HG03575 (cell line): ENCODE measurements around the gene ESPN.
"Not testable (repeated sequence)": the region's sequence is repeated elsewhere in the genome, so short reads cannot be mapped to it uniquely, and the experiment has no call there.

Experiments used
- ATAC-seq: cut with Tn5 transposase; IDR thresholded peaks from one replicate; pipeline ENCODE4 v1.9.1; 2021; ENCODE audit not compliant: unreplicated experiment, insufficient number of reproducible peaks, low FRiP score; ENCODE audit errors: extremely low read depth

Gene ESPN

DNA sequence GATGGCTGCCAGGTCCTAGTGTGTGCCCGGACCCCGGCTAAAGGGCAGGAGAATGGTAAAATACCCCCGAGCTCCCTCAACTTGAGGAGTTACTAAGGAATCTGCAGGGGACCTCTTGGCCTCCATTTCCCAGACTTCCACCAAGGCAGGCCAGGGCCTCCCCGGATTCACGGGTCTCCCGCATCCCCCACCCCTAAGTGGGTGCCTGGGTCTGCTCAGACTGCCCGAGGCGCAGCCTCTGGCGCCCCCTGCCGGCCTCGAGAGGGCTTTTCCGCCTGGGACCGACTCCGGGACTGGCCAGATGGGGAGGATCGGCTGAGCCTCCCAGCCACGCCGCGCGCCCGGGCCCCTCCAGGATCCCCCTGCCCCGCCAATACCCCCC is 65.2 kb downstream of the ESPN start:
- ATAC-seq: no peak

DNA sequence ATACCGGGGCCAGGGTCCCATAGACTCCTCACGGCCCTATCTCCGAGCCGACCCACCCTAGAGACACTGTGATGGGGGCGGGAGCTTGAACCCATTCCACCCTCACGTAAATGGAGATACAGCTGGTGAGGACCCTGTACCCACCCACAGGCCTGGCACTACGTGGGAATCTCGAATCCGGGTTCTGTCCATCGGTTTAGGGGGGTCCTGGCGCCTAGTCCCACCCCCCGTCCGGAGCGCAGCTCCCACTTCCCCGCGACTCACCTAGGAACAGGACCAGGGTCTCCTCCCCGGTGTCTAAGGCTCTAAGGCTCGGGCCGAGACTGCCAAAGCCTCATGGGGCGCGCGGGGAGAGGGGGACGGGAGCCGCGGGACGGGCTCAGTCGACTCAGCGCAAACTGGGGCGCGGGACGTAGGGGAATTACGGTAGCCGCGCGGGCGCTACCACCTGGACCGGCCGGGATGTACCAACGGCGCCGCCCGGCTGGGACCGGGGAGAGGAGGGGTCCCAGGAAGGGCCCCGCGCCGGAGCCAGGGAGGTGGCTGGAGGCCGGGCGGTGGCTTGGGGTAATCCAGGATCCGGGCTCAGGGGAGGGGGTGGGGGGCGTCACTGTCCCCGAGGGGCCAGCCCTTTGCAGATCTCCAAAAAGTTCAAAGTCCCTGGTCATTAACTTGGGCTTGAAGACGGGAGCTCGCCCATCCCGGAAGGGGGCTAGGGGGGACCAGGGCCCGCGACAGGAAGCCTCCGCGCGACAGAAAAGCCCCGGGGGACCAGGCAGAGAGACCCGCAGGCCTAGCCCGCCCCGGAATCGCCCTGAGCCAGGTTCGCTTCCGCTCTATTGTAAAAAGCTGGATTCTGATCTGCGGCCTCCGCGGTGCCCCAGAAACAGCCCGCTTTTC is 65.9 kb downstream of the ESPN start:
- no peak for ATAC-seq

GRCh38 chr1:6491081-6491449 is 66.5 kb downstream of the ESPN start:
- ATAC-seq: no peak

DNA sequence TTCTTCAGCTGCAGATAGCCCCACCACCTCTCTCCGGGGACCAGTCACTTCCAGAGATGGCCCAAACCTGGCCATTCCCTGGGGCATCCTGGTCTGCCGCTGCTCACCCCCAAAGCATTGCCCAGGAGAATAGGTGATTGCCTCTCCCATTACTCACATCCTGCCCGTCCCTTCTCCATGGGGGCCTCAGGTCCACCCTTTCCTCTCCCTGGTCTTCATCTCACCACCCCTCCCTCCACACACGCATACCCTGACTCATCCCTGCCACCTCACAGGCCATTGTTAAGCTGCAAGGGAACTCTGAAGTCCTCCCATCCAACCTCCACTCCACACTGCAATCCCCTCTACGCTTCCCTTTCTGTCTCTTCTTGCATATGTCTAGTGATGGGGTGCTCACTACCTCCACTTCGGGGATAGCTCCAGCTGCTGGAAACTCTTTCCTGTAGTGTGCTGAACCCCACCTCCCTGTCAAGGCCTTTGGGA is 66.9 kb downstream of the ESPN start, which contains the start of gene PLEKHG5:
TSS of gene PLEKHG5 (minus strand) at position 188 of the 483 bp plus-strand sequence. CDS start 14,096 bp downstream, outside the sequence.
- no peak for ATAC-seq

DNA sequence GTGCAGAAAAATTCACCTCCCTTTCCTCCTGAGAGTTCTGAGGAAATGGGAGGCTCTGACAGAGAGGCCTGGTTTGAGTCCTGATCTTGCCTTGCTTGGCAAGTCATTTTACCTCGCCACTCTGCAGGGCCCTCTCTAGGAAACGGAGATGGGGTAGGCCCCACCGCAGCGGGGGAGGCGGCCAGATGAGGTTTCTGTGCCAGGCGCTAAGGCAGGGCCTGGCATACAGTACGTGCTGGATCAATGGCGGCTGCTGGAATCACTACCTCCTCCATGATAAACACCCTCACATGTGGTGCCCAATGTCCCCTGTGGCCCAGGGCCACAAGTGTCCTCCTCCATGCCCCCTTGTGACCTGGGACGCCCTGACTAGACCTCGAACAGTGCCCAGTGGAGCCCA is 67.4 kb downstream of the ESPN start:
- no peak for ATAC-seq

- ATAC-seq: not testable (repeated sequence)
Observed at GRCh38 chr1:6493834-6494223, 69.3 kb downstream of the ESPN start.

DNA sequence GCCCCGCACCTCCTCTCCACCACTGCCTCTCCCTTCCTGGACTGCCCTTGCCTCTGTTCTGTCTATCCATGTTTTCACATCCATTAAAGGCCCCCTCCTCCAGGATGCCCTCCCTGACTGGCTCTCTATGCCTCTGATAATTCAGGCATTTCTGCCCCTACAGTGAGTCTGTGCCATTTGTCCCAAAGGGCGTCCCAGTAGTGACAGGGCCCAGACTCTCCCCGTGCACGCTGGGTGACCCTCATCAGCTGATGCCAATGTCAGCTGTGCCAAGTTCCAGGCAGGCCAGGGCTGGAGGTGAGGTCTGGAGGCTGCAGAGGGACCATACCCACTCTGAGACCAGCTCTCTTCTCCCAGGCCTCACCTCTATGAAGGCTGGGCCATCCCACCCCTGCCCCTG is 70.1 kb downstream of the ESPN start:
- ATAC-seq: no peak

- no peak for ATAC-seq
Observed at GRCh38 chr1:6495041-6495441, 70.5 kb downstream of the ESPN start.

- no peak for ATAC-seq
Observed at GRCh38 chr1:6495540-6496364, 71.2 kb downstream of the ESPN start.

DNA sequence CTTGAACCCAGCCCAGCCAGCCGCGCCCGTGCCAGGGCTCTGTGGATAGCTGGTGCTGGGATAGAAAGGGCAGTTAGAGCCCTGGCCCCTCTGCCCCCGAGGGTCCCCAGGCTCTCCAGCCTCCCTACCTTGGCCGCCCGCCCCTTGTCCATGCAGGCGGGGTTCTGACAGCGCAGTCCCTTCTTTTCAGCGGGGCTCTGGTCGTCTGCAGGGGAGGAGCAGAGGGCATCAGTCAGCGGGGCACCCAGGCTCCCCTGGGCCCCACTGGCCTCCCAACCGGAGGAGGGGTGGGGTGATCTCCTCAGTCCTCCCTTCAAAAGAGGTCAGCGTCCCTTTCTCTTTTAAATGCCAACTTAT is 71.8 kb downstream of the ESPN start:
- no peak for ATAC-seq

DNA sequence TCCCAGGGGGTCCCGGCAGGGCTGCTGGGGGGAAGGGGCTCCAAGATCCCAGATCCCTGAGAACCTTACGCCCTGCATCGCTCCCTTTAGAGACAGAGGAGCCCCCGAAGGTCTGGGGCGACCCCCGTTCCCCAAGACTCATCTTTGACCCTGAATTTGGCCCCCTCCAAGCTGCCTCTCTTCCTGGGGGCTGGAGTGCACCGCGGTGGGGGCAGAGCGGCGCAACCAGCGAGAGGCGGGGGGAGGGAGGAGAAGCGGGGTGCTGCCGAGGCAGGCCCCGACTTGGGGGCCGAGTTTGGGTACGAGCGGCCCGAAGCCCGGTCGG is 72.3 kb downstream of the ESPN start:
- no peak for ATAC-seq

DNA sequence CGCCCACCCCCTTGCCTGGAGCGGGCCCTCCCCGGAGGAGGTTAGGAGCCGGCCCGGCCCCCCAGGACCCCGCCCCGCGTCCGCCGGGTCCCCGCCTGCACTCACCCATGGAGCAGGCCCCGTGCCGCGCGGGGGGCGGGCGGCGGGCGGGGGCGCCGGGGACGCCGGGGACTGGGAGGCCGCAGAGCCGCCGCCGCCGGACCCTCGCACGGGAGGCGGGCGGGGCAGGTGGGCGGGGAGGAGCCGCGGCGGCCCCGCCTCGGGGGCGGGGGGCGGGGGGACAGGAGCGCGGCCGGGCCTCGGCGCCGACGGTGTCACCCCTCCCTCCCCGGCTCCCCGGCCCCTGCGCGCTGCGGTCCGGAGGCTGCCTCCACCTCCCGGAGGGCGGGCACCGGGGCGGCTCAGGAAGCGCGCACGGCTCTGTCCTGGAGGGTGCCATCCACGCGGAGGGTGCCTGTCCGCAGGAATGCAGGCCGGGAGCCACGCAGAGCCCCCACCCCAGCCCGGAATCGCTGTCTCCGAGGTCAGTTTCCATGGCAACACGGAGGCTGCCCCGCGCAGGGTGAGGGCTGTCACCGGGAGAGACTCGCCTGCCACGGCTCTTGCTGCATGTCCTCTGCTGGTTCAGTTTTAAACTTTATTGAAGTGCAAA is 72.8 kb downstream of the ESPN start:
- ATAC-seq: no peak

DNA sequence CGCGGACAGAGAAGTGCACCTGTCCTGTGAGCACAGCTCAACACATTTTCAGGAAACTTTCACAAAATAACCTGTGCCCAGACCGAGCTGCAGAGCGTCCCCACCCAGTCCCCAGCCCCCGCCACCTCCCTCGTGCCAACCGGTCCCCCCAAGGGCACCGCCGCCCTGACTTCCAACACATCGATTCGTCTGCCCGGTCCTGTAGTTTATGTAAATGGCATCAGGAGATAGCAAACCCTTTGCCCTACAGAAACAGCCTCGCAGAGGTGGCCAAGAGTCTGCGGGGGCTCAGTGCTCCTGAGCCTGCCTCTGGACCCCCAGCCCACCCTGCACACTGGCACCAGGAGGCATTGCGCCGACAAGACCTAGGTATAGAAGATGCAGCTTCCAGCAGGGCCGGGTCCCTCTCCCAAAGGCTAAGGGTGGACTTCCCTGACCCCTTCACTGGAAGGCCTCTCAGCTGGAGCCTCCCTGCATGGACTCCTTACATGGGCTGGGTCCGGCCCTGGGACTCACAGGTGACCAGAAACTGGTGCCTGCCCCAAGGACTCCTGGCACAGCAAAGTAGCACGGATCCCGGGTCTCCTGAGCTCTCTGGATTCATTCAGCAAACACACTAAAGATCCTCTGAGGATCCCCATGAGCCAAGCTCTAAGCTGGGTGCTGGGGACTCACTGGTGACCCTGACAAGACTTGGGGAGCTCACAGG is 73.4 kb downstream of the ESPN start:
- ATAC-seq: no peak

GRCh38 chr1:6498576-6499111 is 74.1 kb downstream of the ESPN start:
- ATAC-seq: no peak

GRCh38 chr1:6499296-6499695 is 74.7 kb downstream of the ESPN start:
- ATAC-seq: no peak

DNA sequence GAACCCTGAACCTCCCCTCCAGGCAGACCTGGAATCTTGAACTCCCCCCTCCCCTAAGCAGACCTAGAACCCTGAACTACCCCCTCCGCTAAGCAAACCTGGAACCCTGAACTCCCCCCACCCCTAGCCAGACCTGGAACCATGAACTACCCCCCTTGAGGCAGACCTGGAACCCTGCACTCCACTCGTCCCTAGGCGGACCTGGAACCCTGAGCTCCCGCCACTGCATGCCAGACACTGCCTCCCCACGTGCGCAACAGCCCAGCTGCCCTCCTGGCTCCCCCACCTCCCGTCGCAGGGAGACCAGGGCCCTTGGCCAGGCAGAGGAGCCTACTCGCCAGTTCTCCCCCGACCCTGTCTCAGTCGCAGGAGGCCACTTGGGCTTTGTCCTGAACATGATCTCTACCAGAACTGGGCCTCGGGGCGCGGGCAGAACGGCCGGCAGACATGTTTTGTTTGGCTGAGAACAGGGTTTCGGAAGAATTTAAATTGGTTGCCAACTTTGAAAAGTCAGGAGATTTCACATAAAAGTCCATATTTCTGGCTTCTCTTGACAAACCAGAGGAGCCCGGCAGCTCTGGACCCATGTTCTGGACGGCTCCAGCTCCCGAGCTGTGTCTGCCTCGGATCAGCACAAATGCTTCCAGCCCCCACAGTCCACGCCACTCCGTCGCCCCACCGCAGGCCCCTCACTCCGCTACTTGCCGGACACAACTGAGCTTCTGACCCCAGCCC is 76.1 kb downstream of the ESPN start:
- no peak for ATAC-seq

- no peak for ATAC-seq
Observed at GRCh38 chr1:6501279-6501813, 76.8 kb downstream of the ESPN start.
